ENCODE measurements around the gene CBR3.

CBR3 gene

DNA sequence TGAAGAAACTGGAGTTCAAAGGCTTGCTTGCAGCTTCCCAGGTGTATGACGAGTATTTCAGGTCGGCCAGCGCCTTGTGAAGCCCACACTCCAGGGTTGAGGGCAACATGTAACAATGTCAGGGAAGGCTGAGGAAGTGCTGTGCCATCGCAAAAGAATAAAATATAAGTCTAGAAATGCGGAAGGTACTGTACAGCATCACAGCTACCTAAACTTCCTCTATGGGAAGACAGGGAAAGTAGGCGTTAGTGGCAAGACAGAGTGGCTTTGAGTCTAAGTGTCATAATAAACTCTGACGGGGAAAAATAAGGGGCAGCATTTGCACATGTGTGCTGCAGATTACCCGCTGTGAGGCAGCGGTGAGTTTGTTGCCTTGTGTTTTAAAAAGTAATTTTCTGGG, 50.6 kb downstream of the CBR3 start:
- DNase-seq (ENCODE audit: low spot score), result no peak

DNA sequence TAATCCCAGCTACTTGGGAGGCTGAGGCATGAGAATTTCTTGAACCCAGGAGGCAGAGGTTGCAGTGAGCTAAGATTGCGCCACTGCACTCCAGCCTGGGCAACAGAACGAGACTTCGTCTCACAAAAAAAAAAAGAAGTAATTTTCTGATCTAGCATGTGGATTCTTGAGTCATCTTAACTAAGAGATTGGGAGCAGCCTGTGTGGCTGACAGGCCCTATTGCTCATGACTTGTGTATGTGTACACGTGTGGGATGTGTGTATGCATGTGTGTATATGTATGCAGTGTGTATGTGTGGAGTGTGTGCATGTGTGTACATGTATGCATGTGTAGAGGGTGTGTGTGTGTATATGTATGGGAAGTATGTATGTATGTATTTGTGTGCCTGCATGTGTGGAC, 51.2 kb downstream of the CBR3 start:
- DNase-seq (ENCODE audit: low spot score), result no peak

DNA sequence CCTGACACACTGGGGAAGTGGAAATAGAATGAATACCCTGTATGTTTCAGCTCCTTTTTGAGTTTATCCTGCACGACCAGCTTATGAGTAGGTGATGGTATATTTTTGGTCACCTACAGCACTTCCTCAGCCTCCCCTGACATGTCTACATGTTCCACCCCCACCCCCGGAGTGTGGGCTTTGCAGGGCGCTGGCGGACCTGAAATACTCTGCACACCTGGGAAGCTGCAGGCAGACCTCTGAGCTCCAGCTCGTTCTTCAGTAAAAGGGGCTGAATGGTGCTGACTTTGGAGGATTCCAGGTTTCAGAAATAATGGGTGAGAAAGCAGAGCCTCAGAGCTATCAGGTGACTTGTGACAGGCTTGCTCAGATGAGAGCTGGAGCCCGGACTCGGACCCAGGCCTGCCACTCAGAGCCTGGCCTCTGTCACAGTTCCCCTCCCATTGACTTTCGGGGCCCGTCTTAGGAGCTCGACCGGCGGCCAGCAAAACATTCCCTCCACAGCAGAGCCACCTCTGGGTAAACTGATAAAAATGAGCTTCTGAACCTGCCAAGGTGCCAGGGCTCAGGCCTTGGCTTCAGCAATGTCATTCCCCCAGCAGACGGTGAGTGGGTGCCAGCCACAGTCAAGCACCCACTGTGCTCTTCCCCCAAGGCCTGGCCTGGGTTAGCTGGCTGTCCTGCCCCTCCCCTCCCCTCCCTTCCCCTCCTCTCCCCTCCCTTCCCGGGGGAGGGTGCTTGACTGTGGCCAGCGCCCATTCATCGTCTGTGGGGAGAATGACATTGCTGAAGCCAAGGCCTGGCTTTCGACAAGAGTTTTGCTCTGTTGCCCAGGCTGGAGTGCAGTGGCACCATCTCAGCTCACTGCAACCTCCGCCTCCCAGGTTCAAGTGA, 51.9 kb downstream of the CBR3 start:
- no peak for DNase-seq (ENCODE audit: low spot score)

DNA sequence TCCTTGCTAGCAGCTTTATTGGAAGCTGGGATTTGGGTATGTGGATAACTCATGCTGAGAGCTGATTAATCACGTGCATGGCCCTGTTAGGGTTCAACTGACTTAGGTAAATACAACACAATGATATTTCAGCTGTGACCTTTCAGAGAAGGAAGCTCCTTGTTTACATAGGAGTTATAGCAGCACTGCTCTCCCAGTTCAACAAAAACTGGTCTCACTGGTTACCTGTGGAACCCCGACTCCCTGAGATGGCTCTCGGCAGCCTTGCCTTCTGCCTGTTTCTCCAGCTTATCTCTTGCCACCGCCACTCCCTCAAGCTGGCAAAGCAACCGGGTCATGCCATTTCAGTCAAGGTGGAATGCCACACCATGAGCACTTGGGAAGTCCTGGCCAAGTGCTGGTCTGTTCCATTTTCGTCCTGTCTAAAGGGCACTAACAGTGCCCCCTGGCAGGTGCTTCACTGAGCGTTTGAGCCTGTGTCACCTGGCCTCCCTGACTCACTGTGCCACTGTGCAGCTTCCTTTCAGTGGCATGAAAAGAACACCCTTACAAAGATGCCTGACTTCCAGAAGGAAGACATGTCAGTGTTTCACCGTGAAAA, 53.3 kb downstream of the CBR3 start:
- no peak for DNase-seq (ENCODE audit: low spot score)

DNA sequence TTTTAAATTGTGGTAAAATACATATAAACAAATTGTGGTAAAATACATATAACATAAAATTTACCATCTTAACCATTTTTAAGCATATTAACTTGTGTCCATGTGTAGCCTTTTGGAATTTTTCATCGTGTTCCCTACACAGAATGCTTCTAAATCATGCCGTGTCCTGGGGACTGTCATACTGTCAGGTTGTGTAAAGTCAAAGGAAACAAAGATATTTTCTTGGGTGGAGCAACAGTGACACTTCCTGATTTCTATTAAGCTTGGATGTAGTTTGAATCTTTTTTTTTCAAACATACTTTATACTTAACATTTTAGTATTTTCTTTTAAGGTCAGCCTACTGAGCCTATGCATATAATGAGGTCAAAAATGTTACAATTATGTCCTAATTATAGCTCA, 54.1 kb downstream of the CBR3 start:
- no peak for DNase-seq (ENCODE audit: low spot score)

DNA sequence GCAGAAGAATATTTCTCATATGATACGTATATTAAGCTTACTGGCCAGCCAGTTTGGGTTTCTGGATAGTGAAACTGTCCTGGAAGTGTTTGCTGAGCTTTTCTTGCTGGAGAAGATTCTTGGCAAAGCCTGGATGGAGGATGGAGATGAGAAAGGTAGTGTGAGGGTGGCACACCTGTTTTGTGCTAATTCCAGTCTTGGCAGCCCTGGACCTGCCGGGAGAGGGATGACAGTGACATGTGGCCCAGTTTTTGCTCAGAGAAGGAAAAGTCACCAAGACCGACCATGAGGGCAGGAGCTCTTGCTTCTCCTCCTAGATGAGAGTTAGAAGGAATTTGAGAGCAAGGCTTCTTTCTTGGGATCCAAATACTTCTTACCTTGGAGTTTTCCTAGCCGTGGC, 55.9 kb downstream of the CBR3 start:
- no peak for DNase-seq (ENCODE audit: low spot score)

DNA sequence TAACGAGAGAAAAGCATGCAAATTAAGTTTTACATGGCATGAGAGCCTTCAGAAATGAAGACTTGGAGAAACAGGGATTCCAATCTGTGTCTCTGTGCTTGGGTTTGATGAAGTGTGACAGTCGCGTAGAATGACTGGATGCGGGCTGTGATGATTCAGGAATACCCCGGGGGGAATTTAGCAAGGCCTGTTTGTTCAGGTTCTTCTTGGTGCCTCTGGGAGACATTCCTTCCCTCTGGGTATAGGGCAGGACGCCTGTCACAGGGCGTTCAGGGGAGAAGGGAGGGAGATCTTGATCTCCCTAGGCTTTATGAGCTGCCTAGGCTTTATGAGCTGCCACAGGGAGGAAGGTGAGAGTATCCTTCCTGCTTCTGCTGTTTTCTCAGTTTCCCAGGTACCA, 58.3 kb downstream of the CBR3 start:
- no peak for DNase-seq (ENCODE audit: low spot score)

DNA sequence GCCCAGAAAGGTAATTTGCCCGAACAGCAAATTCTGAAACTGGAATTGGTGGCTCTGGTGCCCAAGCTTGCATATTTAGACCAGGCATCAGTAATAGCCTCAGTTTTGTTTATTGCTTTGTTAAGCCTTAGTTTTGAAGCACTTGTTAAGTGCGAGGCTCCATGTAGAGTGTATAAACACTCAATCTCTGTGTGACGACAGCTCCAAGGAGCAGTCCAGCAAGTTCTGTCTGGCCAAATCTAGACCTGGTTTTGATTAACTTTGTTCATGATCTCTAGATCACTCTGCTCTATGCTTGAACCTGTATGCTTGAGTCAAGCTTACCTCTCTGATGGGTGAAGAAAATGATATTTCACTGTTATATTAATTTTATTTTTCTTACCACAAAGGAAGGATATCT, 59.1 kb downstream of the CBR3 start:
- DNase-seq (ENCODE audit: low spot score), result no peak

DNA sequence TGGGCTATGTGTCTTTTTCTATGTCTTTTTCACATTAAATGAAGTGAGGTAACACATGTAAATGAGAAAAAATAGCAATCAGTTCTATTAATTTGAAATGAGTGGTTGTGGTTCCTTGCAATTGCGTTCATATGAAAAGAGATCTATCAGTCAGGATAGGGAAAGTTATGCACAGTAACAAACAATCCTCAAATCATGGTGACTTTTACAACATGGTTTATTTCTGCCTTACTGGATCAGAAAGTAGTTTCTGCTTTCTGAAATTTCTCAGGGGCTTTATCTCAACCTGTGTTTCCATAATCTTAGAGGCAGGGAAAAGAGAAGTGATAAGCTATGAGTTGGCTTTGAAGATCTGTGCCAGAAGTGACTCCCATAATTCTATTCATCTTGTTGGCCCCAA, 60.7 kb downstream of the CBR3 start:
- no peak for DNase-seq (ENCODE audit: low spot score)
